Natural killer cell (primary cell): ENCODE results near the gene JDP2. TPM values are rescaled to one million over a fixed set of nuclear protein-coding genes. Genes with fewer than 3 reads are reported as not detected.

Experiments used
- ATAC-seq, 3 donors: fragments of 150-1000 bp in 2 of 3; fragments of 200-7000 bp in 1 of 3; cut with Tn5 transposase; 1 replicate in 1 of 3; 2 replicates in 2 of 3; pipeline ENCODE4 v1.10.0; 2021; ENCODE audit warnings: mild to moderate bottlenecking in 2 of 3, moderate library complexity in 2 of 3
- DNase-seq, 2 donors: peaks; one replicate each; pipeline versions ENCODE4 v3.0.0 to v3.0.0-alpha.2; 2013 to 2021; ENCODE audit warnings: mixed read lengths in 1 of 2
- H3K27ac ChIP-seq: one replicate; pipeline ENCODE4 v1.5.1; 2013; ENCODE audit warnings: mild to moderate bottlenecking, low read length
- H3K27me3 ChIP-seq: one replicate; pipeline ENCODE4 v1.6.1; 2013; ENCODE audit warnings: low read length; ENCODE audit not compliant: control insufficient read depth, insufficient read depth
- H3K36me3 ChIP-seq: one replicate; pipeline ENCODE4 v1.6.1; 2013; ENCODE audit warnings: low read length; ENCODE audit not compliant: control insufficient read depth, insufficient read depth
- H3K4me1 ChIP-seq: one replicate; pipeline ENCODE4 v1.6.1; 2013; ENCODE audit warnings: low read length; ENCODE audit not compliant: control insufficient read depth, insufficient read depth
- H3K4me3 ChIP-seq: one replicate; pipeline ENCODE4 v1.5.1; 2013; ENCODE audit warnings: low read length
- H3K9me3 ChIP-seq: one replicate; pipeline ENCODE4 v1.6.1; 2013; ENCODE audit warnings: low read length; ENCODE audit not compliant: control insufficient read depth, insufficient read depth
- H3K27ac Mint-ChIP-seq, 2 donors: one replicate each; pipeline ENCODE4 v1.8.0; 2022; ENCODE audit warnings: mild to moderate bottlenecking in 2 of 2, mixed read lengths in 2 of 2, moderate library complexity in 1 of 2
- H3K27me3 Mint-ChIP-seq, 2 donors: one replicate each; pipeline ENCODE4 v1.8.0; 2022; ENCODE audit warnings: low read depth in 2 of 2, mixed read lengths in 2 of 2
- H3K36me3 Mint-ChIP-seq: one replicate; pipeline ENCODE4 v1.8.0; 2022; ENCODE audit warnings: mixed read lengths
- H3K4me1 Mint-ChIP-seq, 2 donors: one replicate each; pipeline ENCODE4 v1.8.0; 2022; ENCODE audit warnings: mixed read lengths in 2 of 2
- H3K4me3 Mint-ChIP-seq: one replicate; pipeline ENCODE4 v1.8.0; 2022; ENCODE audit warnings: mild to moderate bottlenecking, moderate library complexity, mixed read lengths
- H3K9me3 Mint-ChIP-seq, 2 donors: one replicate each; pipeline ENCODE4 v1.8.0; 2022; ENCODE audit warnings: mixed read lengths in 2 of 2
- CTCF ChIP-seq: fragments of 200-600 bp; IDR thresholded peaks from one replicate; pipeline ENCODE4 v1.8.0; 2022; ENCODE audit warnings: antibody characterized with exemption
- WGBS: methylation state at CpG from one replicate; pipeline ENCODE4 v1.1.7; 2013; ENCODE audit warnings: missing lambda C conversion rate; ENCODE audit not compliant: insufficient coverage; 5-methylcytosine and 5-hydroxymethylcytosine counted together
- intact Hi-C: fragments of 100-400 bp; cut with micrococcal nuclease; formaldehyde crosslinking; loops from one replicate; pipeline ENCODE4 v1.14.2; 2022
- total RNA-seq, 4 donors: library from RNA; stranded (reverse); fragments of 120-200 nt in 1 of 4; gene quantifications; one replicate each; pipeline versions ENCODE4 v1.2.3 to v1.2.4, GENCODE V29; 2013 to 2022

Gene JDP2
- total RNA-seq, 3 donors from 2014 or later (not counting 1 experiment from before 2014, with no cell fraction given): 1.9 to 10.5 (median 3.2) TPM

DNA sequence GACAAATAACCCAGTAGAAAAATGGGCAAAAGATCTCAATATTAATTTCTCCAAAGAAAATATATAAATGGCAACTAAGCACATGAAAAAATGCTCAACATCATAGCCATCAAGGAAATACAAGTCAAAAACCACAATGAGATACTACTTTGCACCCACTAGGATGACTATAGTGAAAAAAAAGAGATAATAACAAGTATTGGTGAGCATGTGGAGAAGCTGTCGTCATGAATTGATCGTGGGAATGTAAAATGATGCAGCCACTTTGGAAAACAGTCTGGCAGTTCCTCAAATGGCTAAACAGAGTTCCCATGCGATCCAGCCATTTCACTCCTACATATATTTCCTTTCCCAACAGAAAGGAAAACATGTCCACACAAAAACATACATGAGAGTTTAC, 18.1 kb downstream of the JDP2 start:
- Histone ChIP-seq H3K4me3 (no peak overlapping the region), H3K4me1 (no peaks in the 10 kb centered on the region), H3K36me3 (no peaks in the 10 kb centered on the region), H3K27me3 (no peaks in the 10 kb centered on the region), H3K9me3 (no peaks in the 10 kb centered on the region), H3K27ac (no peak overlapping the region)
- no peak overlapping the region for H3K27ac Mint-ChIP-seq
- DNase-seq: no peak
- H3K36me3 Mint-ChIP-seq: no peaks in the 10 kb centered on the region
- no peaks in the 10 kb centered on the region for H3K9me3 Mint-ChIP-seq
- H3K4me1 Mint-ChIP-seq: peaks cover 0 to 10% of the 10 kb centered on the region in 2 donors
- peaks cover 6 to 11% of the 10 kb centered on the region in 2 donors for H3K27me3 Mint-ChIP-seq
- ATAC-seq: peak in 1 of 3 donors; percentile 59
- H3K4me3 Mint-ChIP-seq: no peak overlapping the region
- WGBS: 89% methylated on average over 3 of the region's 3 CpGs
- intact Hi-C loops: no loop called here
- TF ChIP-seq CTCF: no peak

DNA sequence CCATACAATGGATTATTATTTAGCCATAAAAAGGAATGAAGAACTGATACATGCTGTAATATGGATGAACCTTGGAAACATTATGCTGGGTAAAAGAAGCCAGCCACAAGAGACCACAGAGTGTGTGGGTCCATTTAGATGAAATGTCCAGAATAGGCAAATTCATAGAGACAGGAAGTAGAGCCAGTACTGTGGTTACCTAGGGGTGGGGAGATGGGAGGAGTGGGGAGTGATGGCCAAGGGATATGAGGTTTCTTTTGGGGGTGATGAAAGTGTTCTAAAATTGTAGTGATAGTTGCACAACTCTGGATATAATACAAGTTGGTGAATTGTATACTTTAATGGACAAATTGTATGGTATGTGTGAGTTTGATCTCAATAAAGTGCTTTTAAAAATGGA, 18.6 kb downstream of the JDP2 start:
- no peak for DNase-seq
- no peaks in the 10 kb centered on the region for H3K9me3 ChIP-seq
- H3K4me3 ChIP-seq: no peak overlapping the region
- H3K36me3 Mint-ChIP-seq: no peaks in the 10 kb centered on the region
- H3K36me3 ChIP-seq: no peaks in the 10 kb centered on the region
- ATAC-seq: peak in 1 of 3 donors; percentile 76
- no peak overlapping the region for H3K27ac ChIP-seq
- H3K27me3 ChIP-seq: no peaks in the 10 kb centered on the region
- H3K27me3 Mint-ChIP-seq: peaks cover 6 to 10% of the 10 kb centered on the region in 2 donors
- H3K4me1 ChIP-seq: no peaks in the 10 kb centered on the region
- no peak for TF ChIP-seq CTCF
- peaks cover 0 to 15% of the 10 kb centered on the region in 2 donors for H3K4me1 Mint-ChIP-seq
- H3K4me3 Mint-ChIP-seq: no peak overlapping the region
- no peaks in the 10 kb centered on the region for H3K9me3 Mint-ChIP-seq
- intact Hi-C loops: no loop called here
- no peak overlapping the region for H3K27ac Mint-ChIP-seq

- 84% methylated on average over 1 of the region's 1 CpG for WGBS
- H3K36me3 ChIP-seq: no peaks in the 10 kb centered on the region
- H3K27me3 Mint-ChIP-seq: peaks cover 3 to 6% of the 10 kb centered on the region in 2 donors
- H3K4me1 ChIP-seq: no peaks in the 10 kb centered on the region
- no peak for TF ChIP-seq CTCF
- ATAC-seq: no peak
- no peaks in the 10 kb centered on the region for H3K9me3 ChIP-seq
- H3K27ac ChIP-seq: no peak overlapping the region
- peaks cover 0 to 15% of the 10 kb centered on the region in 2 donors for H3K4me1 Mint-ChIP-seq
- no peaks in the 10 kb centered on the region for H3K9me3 Mint-ChIP-seq
- no peak overlapping the region for H3K27ac Mint-ChIP-seq
- H3K4me3 ChIP-seq: no peak overlapping the region
- intact Hi-C loops: no loop called here
- no peaks in the 10 kb centered on the region for H3K36me3 Mint-ChIP-seq
- H3K27me3 ChIP-seq: no peaks in the 10 kb centered on the region
- H3K4me3 Mint-ChIP-seq: no peak overlapping the region
- no peak for DNase-seq
Observed at GRCh38 chr14:75448209-75448608, 20.4 kb downstream of the JDP2 start.

- no peak overlapping the region for H3K27ac Mint-ChIP-seq
- TF ChIP-seq CTCF: no peak
- Histone ChIP-seq H3K27me3 (no peaks in the 10 kb centered on the region), H3K4me3 (no peak overlapping the region), H3K27ac (no peak overlapping the region), H3K4me1 (peaks cover 4% of the 10 kb centered on the region), H3K9me3 (no peaks in the 10 kb centered on the region), H3K36me3 (no peaks in the 10 kb centered on the region)
- H3K4me1 Mint-ChIP-seq: peaks cover 0 to 20% of the 10 kb centered on the region in 2 donors
- no peaks in the 10 kb centered on the region for H3K9me3 Mint-ChIP-seq
- 67% methylated on average over 2 of the region's 2 CpGs for WGBS
- H3K36me3 Mint-ChIP-seq: no peaks in the 10 kb centered on the region
- intact Hi-C loops: no loop called here
- no peak overlapping the region for H3K4me3 Mint-ChIP-seq
- peaks cover 3 to 6% of the 10 kb centered on the region in 2 donors for H3K27me3 Mint-ChIP-seq
- no peak for DNase-seq
- ATAC-seq: no peak
Observed at GRCh38 chr14:75449036-75449435, 21.2 kb downstream of the JDP2 start.
